Parathyroid adenoma (tissue), 2 donors: Measurements from ENCODE around the gene CHCHD3.
"Not testable (repeated sequence)": the region's sequence is repeated elsewhere in the genome, so short reads cannot be mapped to it uniquely, and the experiment has no call there.

Experiments used
- H2AFZ ChIP-seq: fragments of 300-600 bp; sonication (generic); one replicate; pipeline ENCODE4 v1.7.0; 2017; ENCODE audit warnings: antibody characterized with exemption, mild to moderate bottlenecking
- H3K27ac ChIP-seq: fragments of 300-600 bp; sonication (generic); one replicate; pipeline ENCODE4 v1.7.0; 2017
- H3K27me3 ChIP-seq: fragments of 300-600 bp; sonication (generic); one replicate; pipeline ENCODE4 v1.7.0; 2017; ENCODE audit warnings: low read length; ENCODE audit not compliant: control insufficient read depth, insufficient read depth
- H3K36me3 ChIP-seq: fragments of 300-600 bp; sonication (generic); one replicate; pipeline ENCODE4 v1.7.0; 2017; ENCODE audit warnings: low read length; ENCODE audit not compliant: control insufficient read depth, insufficient read depth
- H3K4me1 ChIP-seq: fragments of 300-600 bp; sonication (generic); one replicate; pipeline ENCODE4 v1.7.0; 2017; ENCODE audit warnings: control low read depth
- H3K4me2 ChIP-seq: fragments of 300-600 bp; sonication (generic); one replicate; pipeline ENCODE4 v1.7.0; 2017; ENCODE audit warnings: low read length
- H3K4me3 ChIP-seq: fragments of 300-600 bp; sonication (generic); one replicate; pipeline ENCODE4 v1.7.0; 2017; ENCODE audit warnings: low read depth, low read length
- H3K79me2 ChIP-seq: fragments of 300-600 bp; sonication (generic); one replicate; pipeline ENCODE4 v1.7.0; 2017; ENCODE audit warnings: control low read depth
- H3K9ac ChIP-seq: fragments of 300-600 bp; sonication (generic); one replicate; pipeline ENCODE4 v1.7.0; 2017; ENCODE audit warnings: mild to moderate bottlenecking
- H3K9me3 ChIP-seq: fragments of 300-600 bp; sonication (generic); one replicate; pipeline ENCODE4 v1.7.0; 2017; ENCODE audit warnings: low read length; ENCODE audit not compliant: control insufficient read depth
- TF ChIP-seq, protein P1 (sequence below): fragments of 300-600 bp; sonication (generic); IDR thresholded peaks from one replicate; pipeline ENCODE4 v1.7.0; 2017; ENCODE audit warnings: antibody characterized with exemption, mild to moderate bottlenecking
- donor health status: primary hyperparathyroidism.

CHCHD3 gene

DNA sequence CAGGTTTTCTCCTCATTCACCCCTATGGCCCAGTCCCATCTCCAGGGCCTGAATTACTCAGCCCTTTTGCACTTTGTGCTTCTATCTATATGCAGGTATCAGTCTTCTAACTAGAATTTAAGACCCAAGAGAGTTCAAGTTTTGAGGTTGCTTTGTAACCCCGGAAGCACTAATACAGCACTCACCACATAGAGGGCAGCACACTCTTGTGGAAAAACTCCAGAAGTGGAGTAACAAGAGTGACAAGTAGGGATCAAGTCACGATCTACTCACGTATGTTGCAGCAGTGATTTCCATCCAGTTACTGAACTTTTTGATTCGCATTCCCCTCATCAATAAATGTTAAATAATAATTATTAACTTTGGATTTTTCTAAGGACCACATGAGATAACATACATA, 151.0 kb downstream of the CHCHD3 start:
- no peak overlapping the region for H3K27ac ChIP-seq
- H3K27me3 ChIP-seq = no peaks in the 10 kb centered on the region
- TF ChIP-seq, protein P1, sequence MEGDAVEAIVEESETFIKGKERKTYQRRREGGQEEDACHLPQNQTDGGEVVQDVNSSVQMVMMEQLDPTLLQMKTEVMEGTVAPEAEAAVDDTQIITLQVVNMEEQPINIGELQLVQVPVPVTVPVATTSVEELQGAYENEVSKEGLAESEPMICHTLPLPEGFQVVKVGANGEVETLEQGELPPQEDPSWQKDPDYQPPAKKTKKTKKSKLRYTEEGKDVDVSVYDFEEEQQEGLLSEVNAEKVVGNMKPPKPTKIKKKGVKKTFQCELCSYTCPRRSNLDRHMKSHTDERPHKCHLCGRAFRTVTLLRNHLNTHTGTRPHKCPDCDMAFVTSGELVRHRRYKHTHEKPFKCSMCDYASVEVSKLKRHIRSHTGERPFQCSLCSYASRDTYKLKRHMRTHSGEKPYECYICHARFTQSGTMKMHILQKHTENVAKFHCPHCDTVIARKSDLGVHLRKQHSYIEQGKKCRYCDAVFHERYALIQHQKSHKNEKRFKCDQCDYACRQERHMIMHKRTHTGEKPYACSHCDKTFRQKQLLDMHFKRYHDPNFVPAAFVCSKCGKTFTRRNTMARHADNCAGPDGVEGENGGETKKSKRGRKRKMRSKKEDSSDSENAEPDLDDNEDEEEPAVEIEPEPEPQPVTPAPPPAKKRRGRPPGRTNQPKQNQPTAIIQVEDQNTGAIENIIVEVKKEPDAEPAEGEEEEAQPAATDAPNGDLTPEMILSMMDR = peak; percentile 31
- H3K9ac ChIP-seq = no peak overlapping the region
- no peaks in the 10 kb centered on the region for H3K4me1 ChIP-seq
- H2AFZ ChIP-seq = no peak overlapping the region
- no peak overlapping the region for H3K4me3 ChIP-seq
- H3K36me3 ChIP-seq = no peaks in the 10 kb centered on the region
- H3K9me3 ChIP-seq = no peaks in the 10 kb centered on the region
- H3K4me2 ChIP-seq = no peak overlapping the region
- peaks cover 7% of the 10 kb centered on the region for H3K79me2 ChIP-seq

GRCh38 chr7:132929944-132930343, 151.9 kb downstream of the CHCHD3 start:
- H3K4me3 ChIP-seq, H3K9me3 ChIP-seq, H3K27me3 ChIP-seq, H2AFZ ChIP-seq, H3K9ac ChIP-seq, H3K36me3 ChIP-seq, H3K27ac ChIP-seq, H3K79me2 ChIP-seq, H3K4me1 ChIP-seq, H3K4me2 ChIP-seq: not testable (repeated sequence)

DNA sequence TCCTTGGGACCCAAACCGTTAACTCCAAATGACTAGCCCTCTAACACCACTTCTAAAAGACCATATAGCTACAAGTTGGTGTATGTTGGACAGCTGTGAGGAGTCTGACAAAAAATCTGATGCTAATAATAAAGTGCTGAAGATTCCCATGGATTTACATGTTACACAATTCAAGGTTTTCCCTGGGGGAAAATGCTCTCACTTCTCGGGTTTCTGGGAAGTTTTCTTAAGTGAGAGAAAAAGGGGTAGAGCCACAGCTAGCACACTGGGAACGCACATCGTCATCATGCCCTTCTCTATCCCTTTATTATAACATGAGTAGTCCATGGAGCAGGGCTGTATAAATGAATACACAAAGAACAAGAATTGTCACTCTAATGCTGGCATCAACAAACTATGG, 162.1 kb downstream of the CHCHD3 start:
- H2AFZ ChIP-seq = no peak overlapping the region
- no peak overlapping the region for H3K9ac ChIP-seq
- H3K9me3 ChIP-seq = no peaks in the 10 kb centered on the region
- H3K27me3 ChIP-seq = no peaks in the 10 kb centered on the region
- no peaks in the 10 kb centered on the region for H3K79me2 ChIP-seq
- no peak overlapping the region for H3K4me3 ChIP-seq
- TF ChIP-seq, protein P1 = no peak
- H3K36me3 ChIP-seq = no peaks in the 10 kb centered on the region
- H3K4me1 ChIP-seq = no peaks in the 10 kb centered on the region
- H3K27ac ChIP-seq = no peak overlapping the region
- H3K4me2 ChIP-seq = no peak overlapping the region

DNA sequence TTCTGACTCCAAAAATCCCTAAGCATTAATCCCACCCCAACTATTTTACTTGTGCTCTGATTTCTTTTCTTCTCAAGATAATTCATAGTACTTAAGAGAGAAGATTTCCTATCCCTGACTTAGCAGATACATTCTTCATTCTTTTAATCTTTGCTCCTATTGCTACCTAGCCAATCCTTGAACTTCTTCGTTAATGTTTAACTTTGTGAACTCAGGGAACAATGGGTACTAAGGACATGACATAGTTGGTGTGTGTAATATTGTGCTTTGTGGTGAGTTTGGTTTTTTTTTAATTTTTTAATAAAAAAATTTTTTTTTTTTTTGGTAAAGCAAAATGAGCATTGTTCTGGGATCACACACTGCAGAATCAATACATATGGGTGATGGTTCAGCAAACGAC, 166.2 kb downstream of the CHCHD3 start:
- H3K4me1 ChIP-seq = no peaks in the 10 kb centered on the region
- H3K9me3 ChIP-seq = no peaks in the 10 kb centered on the region
- H3K4me3 ChIP-seq = no peak overlapping the region
- H3K27me3 ChIP-seq = no peaks in the 10 kb centered on the region
- no peak overlapping the region for H3K4me2 ChIP-seq
- TF ChIP-seq, protein P1 = no peak
- H2AFZ ChIP-seq = no peak overlapping the region
- no peak overlapping the region for H3K9ac ChIP-seq
- H3K79me2 ChIP-seq = no peaks in the 10 kb centered on the region
- no peaks in the 10 kb centered on the region for H3K36me3 ChIP-seq
- H3K27ac ChIP-seq = no peak overlapping the region

- Histone ChIP-seq H3K4me2 (no peak overlapping the region), H3K4me3 (no peak overlapping the region), H3K36me3 (no peaks in the 10 kb centered on the region), H3K79me2 (no peaks in the 10 kb centered on the region), H3K27ac (no peak overlapping the region), H3K9me3 (no peaks in the 10 kb centered on the region), H3K27me3 (no peaks in the 10 kb centered on the region), H3K4me1 (no peaks in the 10 kb centered on the region), H2AFZ (no peak overlapping the region), H3K9ac (no peak overlapping the region)
- TF ChIP-seq, protein P1 = no peak
Observed at GRCh38 chr7:132910657-132911056, 171.2 kb downstream of the CHCHD3 start.
